Fibroblast of the conjunctiva (primary cell): ENCODE results near the gene NFASC.
A peak's percentile ranks its signal among the peaks of the same experiment; 100 is the strongest.

ENCODE experiments used
- DNase-seq: peaks from one replicate; pipeline ENCODE4 v3.0.0-alpha.2; 2010; ENCODE audit warnings: low read depth

NFASC gene

GRCh38 chr1:204928671-204929486, 58.2 kb downstream of the NFASC start:
- no peak for DNase-seq

GRCh38 chr1:204929487-204930154, 59.0 kb downstream of the NFASC start:
- DNase-seq = no peak

GRCh38 chr1:204930155-204930523, 59.5 kb downstream of the NFASC start:
- no peak for DNase-seq

- no peak for DNase-seq
Observed at GRCh38 chr1:204931313-204931712, 60.7 kb downstream of the NFASC start.

GRCh38 chr1:204931768-204932572, 61.3 kb downstream of the NFASC start:
- no peak for DNase-seq

- DNase-seq = no peak
Observed at GRCh38 chr1:204932573-204932909, 61.9 kb downstream of the NFASC start.

- no peak for DNase-seq
Observed at GRCh38 chr1:204935155-204935554, 64.5 kb downstream of the NFASC start.

GRCh38 chr1:204936765-204937164, 66.1 kb downstream of the NFASC start:
- DNase-seq = no peak

- no peak for DNase-seq
Observed at GRCh38 chr1:204937901-204938300, 67.2 kb downstream of the NFASC start.

GRCh38 chr1:204940591-204940990, 69.9 kb downstream of the NFASC start:
- no peak for DNase-seq

- peak; percentile 14 for DNase-seq
Observed at GRCh38 chr1:204941421-204942338, 71.0 kb downstream of the NFASC start.

GRCh38 chr1:204943495-204943894, 72.8 kb downstream of the NFASC start:
- no peak for DNase-seq

GRCh38 chr1:204944662-204945061, 74.0 kb downstream of the NFASC start:
- no peak for DNase-seq

GRCh38 chr1:204945565-204945977, 74.9 kb downstream of the NFASC start:
- no peak for DNase-seq

GRCh38 chr1:204946640-204947039, 76.0 kb downstream of the NFASC start:
- DNase-seq = no peak

- no peak for DNase-seq
Observed at GRCh38 chr1:204947338-204947737, 76.7 kb downstream of the NFASC start.

- DNase-seq = no peak
Observed at GRCh38 chr1:204947747-204948146, 77.1 kb downstream of the NFASC start.

GRCh38 chr1:204950353-204951001, 79.8 kb downstream of the NFASC start:
- DNase-seq = no peak

- no peak for DNase-seq
Observed at GRCh38 chr1:204958317-204959307, 88.0 kb downstream of the NFASC start.

GRCh38 chr1:204959374-204959773, 88.7 kb downstream of the NFASC start:
- no peak for DNase-seq
